Activated naive CD8-positive, alpha-beta T cell (primary cell): Measurements from ENCODE around the gene TACR2.

Source experiments
- H3K27ac Mint-ChIP-seq: one replicate; pipeline ENCODE4 v1.8.0; 2021; ENCODE audit warnings: mixed read lengths
- H3K27me3 Mint-ChIP-seq: one replicate; pipeline ENCODE4 v1.8.0; 2021; ENCODE audit warnings: mixed read lengths
- H3K36me3 Mint-ChIP-seq: one replicate; pipeline ENCODE4 v1.8.0; 2021; ENCODE audit warnings: mixed read lengths
- H3K4me1 Mint-ChIP-seq: one replicate; pipeline ENCODE4 v1.8.0; 2021; ENCODE audit warnings: low read depth, mixed read lengths
- H3K4me3 Mint-ChIP-seq: one replicate; pipeline ENCODE4 v1.8.0; 2021; ENCODE audit warnings: mild to moderate bottlenecking, mixed read lengths
- H3K9me3 Mint-ChIP-seq: one replicate; pipeline ENCODE4 v1.8.0; 2021; ENCODE audit warnings: low read depth, mixed read lengths

TACR2 gene

GRCh38 chr10:69364232-69364940 is 52.3 kb downstream of the TACR2 start:
- no peaks in the 10 kb centered on the region for H3K9me3 Mint-ChIP-seq
- H3K36me3 Mint-ChIP-seq = peaks cover 8% of the 10 kb centered on the region
- no peaks in the 10 kb centered on the region for H3K27me3 Mint-ChIP-seq
- peaks cover 51% of the 10 kb centered on the region for H3K4me1 Mint-ChIP-seq
- H3K27ac Mint-ChIP-seq = no peak overlapping the region
- H3K4me3 Mint-ChIP-seq = no peak overlapping the region

DNA sequence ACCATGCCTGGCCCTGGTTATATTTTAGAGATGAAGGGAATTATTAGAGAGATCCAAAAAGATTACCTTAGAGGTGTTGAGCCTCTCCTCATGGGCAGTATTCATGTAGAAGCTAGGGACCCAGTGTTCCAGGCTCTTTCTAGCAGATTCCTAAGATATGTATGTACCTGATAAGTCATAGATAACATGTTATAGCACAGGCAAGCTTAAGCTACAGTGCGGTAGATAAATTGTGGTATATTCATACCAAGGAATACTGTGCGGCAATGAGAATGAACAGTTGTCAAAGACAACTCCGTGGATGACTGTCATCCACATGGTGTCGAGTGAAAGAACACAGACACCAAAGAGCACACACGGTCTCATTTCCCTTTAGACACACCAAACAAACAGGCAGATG is 53.1 kb downstream of the TACR2 start:
- Mint-ChIP-seq H3K4me1 (peaks cover 57% of the 10 kb centered on the region), H3K9me3 (no peaks in the 10 kb centered on the region), H3K36me3 (peaks cover 4% of the 10 kb centered on the region), H3K27me3 (no peaks in the 10 kb centered on the region), H3K4me3 (no peak overlapping the region), H3K27ac (no peak overlapping the region)

- H3K4me3 Mint-ChIP-seq = no peak overlapping the region
- peaks cover 4% of the 10 kb centered on the region for H3K36me3 Mint-ChIP-seq
- H3K27ac Mint-ChIP-seq = no peak overlapping the region
- H3K9me3 Mint-ChIP-seq = no peaks in the 10 kb centered on the region
- H3K27me3 Mint-ChIP-seq = no peaks in the 10 kb centered on the region
- H3K4me1 Mint-ChIP-seq = peaks cover 69% of the 10 kb centered on the region
Observed at GRCh38 chr10:69362471-69362954, 54.2 kb downstream of the TACR2 start.

GRCh38 chr10:69361303-69361614 is 55.5 kb downstream of the TACR2 start:
- Mint-ChIP-seq H3K4me1 (peaks cover 70% of the 10 kb centered on the region), H3K27me3 (no peaks in the 10 kb centered on the region), H3K36me3 (peaks cover 4% of the 10 kb centered on the region), H3K9me3 (no peaks in the 10 kb centered on the region), H3K27ac (no peak overlapping the region), H3K4me3 (no peak overlapping the region)

DNA sequence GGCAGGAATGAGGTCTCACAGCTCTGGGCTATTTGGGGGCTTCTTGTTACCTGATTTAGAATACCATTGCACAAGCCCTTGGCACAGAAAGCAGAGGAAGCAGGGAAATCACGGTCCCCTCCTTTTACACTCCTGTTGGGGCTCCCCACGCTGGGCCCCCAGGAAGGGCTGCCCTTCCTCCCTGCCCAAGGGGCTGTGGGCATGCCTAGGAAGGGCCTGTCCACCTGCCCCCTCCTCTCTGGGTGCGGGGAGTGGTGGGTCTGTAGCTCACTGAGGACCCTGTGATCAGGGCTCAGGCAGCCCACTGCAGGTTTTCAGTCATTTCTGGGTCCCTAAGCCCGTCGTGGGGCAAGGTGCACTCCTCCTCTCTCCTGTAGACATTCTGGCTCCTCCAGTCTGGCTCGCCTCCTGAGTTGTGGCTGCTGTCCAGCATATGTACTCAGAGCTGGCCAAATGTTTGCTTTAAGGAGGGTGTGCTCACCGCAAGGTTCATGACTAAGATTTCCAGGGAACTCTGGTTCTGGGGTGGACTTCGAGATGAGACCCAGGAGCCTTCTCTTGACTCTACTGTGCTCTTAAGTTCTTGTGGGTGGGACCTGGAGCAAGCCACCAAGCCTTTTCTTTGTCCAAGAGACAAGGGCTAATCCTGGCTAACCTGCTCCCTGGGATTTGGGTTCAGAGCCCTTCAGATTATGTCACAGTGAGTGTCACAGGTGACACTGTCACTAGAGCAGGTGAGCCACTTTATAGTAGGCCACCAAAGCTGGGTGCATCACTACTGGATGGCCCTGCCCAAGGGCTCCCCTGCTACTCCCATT is 56.0 kb downstream of the TACR2 start:
- Mint-ChIP-seq H3K27ac (peak overlapping the region; percentile 41), H3K27me3 (no peaks in the 10 kb centered on the region), H3K36me3 (peaks cover 4% of the 10 kb centered on the region), H3K4me1 (peaks cover 73% of the 10 kb centered on the region), H3K9me3 (no peaks in the 10 kb centered on the region), H3K4me3 (no peak overlapping the region)

DNA sequence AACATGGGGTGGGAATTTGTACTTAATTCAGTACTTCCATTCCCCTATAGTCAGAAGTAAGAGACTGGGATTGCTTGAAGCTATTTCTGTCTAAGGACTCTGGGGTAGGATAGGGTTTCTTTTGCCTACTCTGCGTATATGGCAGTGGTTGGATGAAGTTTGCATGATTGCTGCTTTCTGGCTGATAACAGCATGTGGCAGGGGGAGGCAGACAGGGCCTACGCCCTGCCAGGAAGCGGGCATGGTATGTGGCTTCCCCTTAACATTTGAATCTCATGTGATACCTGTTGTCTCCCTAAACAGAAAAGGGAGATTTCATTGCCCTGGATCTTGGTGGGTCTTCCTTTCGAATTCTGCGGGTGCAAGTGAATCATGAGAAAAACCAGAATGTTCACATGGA is 57.1 kb downstream of the TACR2 start:
- Mint-ChIP-seq H3K4me1 (peaks cover 75% of the 10 kb centered on the region), H3K9me3 (no peaks in the 10 kb centered on the region), H3K27ac (peak overlapping the region; percentile 62), H3K36me3 (peaks cover 4% of the 10 kb centered on the region), H3K4me3 (peak overlapping the region; percentile 20), H3K27me3 (no peaks in the 10 kb centered on the region)

DNA sequence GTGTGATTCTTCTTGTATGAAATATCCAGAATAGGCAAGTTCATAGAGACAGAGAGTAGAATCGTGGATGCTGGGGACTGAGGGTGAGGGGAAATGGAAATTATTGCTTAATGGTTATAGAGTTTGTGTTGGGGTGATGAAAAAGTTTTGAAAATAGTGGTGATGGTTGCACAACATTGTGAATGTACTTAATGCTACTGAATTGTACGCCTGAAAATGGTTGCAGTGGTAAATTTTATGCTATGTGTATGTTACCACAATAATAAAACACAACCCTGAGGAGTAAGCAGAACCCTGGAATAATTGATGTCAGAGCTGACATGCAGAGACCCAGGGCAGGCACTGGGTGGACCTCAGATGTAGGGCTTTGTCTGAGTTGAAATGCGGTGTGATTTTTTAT is 57.6 kb downstream of the TACR2 start:
- no peaks in the 10 kb centered on the region for H3K9me3 Mint-ChIP-seq
- H3K27ac Mint-ChIP-seq = peak overlapping the region; percentile 62
- H3K27me3 Mint-ChIP-seq = no peaks in the 10 kb centered on the region
- H3K4me3 Mint-ChIP-seq = peak overlapping the region; percentile 20
- H3K4me1 Mint-ChIP-seq = peaks cover 78% of the 10 kb centered on the region
- peaks cover 4% of the 10 kb centered on the region for H3K36me3 Mint-ChIP-seq

DNA sequence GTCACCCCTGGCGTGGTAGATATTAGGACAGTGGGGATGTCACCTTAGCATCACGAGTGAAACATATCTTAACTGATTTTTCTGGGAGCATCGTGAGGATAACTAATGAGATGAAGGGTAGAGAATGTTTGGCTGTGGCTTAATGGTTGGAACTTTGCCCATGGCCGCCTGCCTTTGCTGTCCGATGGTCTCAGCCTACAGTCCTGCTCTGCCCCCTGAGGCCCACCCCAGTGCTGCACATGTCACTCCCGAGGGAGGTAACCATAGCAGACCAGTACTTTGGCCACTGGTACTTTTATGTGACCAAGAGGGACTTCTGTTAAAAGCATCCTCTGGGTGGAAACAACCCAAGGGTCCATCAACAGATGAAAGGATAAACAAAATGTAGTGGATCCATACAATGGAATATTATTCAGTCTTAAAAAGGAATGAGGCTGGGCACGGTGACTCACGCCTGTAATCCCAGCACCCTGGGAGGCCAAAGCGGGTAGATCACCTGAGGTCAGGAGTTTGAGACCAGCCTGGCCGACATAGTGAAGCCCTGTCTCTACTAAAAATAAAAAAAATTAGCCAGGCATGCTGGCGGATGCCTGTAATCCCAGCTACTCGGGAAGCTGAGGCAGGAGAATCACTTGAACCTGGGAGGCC is 58.4 kb downstream of the TACR2 start:
- peaks cover 79% of the 10 kb centered on the region for H3K4me1 Mint-ChIP-seq
- no peaks in the 10 kb centered on the region for H3K9me3 Mint-ChIP-seq
- peak overlapping the region; percentile 38 for H3K4me3 Mint-ChIP-seq
- H3K27ac Mint-ChIP-seq = peak overlapping the region; percentile 61
- H3K36me3 Mint-ChIP-seq = peaks cover 4% of the 10 kb centered on the region
- H3K27me3 Mint-ChIP-seq = no peaks in the 10 kb centered on the region

GRCh38 chr10:69356187-69356586 is 60.5 kb downstream of the TACR2 start:
- Mint-ChIP-seq H3K27ac (no peak overlapping the region), H3K9me3 (no peaks in the 10 kb centered on the region), H3K27me3 (no peaks in the 10 kb centered on the region), H3K4me1 (peaks cover 73% of the 10 kb centered on the region), H3K36me3 (peaks cover 6% of the 10 kb centered on the region), H3K4me3 (no peak overlapping the region)

DNA sequence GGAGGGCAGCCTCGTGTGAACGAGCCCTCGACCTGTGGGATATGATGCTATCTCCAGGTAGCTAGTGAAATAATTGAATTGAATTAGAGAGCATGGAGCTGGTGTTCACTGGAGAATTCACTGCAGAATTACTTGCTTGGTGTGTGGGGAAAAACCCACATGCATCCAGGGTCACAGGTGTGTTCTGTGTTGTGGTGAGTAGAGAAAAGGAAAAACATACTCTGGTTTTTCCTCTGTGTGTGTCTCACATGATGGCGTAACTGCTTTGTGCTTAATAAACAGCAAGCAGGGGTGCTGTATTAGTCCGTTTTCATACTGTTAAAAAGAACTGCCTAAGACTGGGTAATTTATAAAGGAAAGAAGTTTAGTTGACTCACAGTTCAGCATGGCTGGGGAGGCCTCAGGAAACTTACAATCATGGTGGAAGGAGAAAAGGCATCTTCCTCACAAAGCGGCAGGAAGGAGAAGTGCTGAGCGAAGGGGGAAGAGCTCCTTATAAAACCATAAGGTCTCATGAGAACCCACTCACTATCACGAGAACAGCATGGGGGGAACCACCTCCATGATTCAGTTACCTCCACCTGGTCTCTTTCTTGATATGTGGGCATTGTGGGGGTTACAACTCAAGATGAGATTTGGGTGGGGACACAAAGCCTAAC is 62.6 kb downstream of the TACR2 start:
- Mint-ChIP-seq H3K27me3 (no peaks in the 10 kb centered on the region), H3K36me3 (peaks cover 2% of the 10 kb centered on the region), H3K27ac (peak overlapping the region; percentile 88), H3K4me3 (peak overlapping the region; percentile 17), H3K4me1 (peaks cover 68% of the 10 kb centered on the region), H3K9me3 (no peaks in the 10 kb centered on the region)
